Measurements from ENCODE around the gene GRK3. TPM values are rescaled to one million over a fixed set of nuclear protein-coding genes. Genes with fewer than 3 reads are reported as not detected.
A peak's percentile ranks its signal among the peaks of the same experiment; 100 is the strongest.
"Not testable (repeated sequence)": the region's sequence is repeated elsewhere in the genome, so short reads cannot be mapped to it uniquely, and the experiment has no call there.

The GRK3 gene
- total and polyA plus RNA-seq, 2 of the 4 experiments (the other 2 are of a cell fraction): 0.58 to 1.6 TPM

GRCh38 chr22:25574736-25575135 is 10.3 kb downstream of the GRK3 start:
- no peak for ATAC-seq (ENCODE audit: low read depth)
- H3K23ac ChIP-seq (ENCODE audit: low read depth, low read length): no peak overlapping the region
- ChIA-PET CTCF (no interaction called here), POLR2A (ENCODE audit: unreplicated experiment) (interaction anchor here (0.5 kb wide), 1 partner anchor 21 kb away, joined by 3 read pairs; no protein-coding TSS in a partner anchor)
- H2AFZ ChIP-seq (replicated peaks; ENCODE audit: low read length, poor library complexity): no peak overlapping the region
- H3K4ac ChIP-seq (ENCODE audit: low read depth, low read length): no peak overlapping the region
- no peak overlapping the region for H4K5ac ChIP-seq (ENCODE audit: low read depth, low read length)
- TF ChIP-seq CEBPB (IDR thresholded peaks at IDR 0.05; ENCODE audit: low read depth, low read length) (peak; percentile 33), MXI1 (IDR thresholded peaks at IDR 0.05; ENCODE audit: borderline replicate concordance, low read depth, low read length) (no peak), BHLHE40 (IDR thresholded peaks at IDR 0.05; ENCODE audit: low read depth, low read length) (no peak), CHD1 (IDR thresholded peaks at IDR 0.05; ENCODE audit: low read depth, low read length) (no peak)
- no CpG with 5 or more reads among the region's 4 CpGs for WGBS, 2 experiments (ENCODE audit: extremely low coverage in 2 of 2, insufficient read length in 1 of 2)
- no peak overlapping the region for H2BK5ac ChIP-seq (ENCODE audit: low read depth, low read length, poor library complexity, severe bottlenecking)
- in situ Hi-C loops (cut with MboI; ENCODE audit: low sequenced_read_pairs): no loop called here
- H2AK5ac ChIP-seq (ENCODE audit: low read depth, low read length): no peak overlapping the region
- H2BK20ac ChIP-seq (ENCODE audit: low read depth, low read length): no peak overlapping the region
- H4K20me1 ChIP-seq (ENCODE audit: insufficient read depth, low read length): no peaks in the 10 kb centered on the region
- H3K36me3 ChIP-seq (ENCODE audit: control insufficient read depth, insufficient read depth, low read length): no peaks in the 10 kb centered on the region
- H3K14ac ChIP-seq (replicated peaks; ENCODE audit: low read depth, low read length): no peak overlapping the region
- no peak overlapping the region for H2BK15ac ChIP-seq (ENCODE audit: low read depth, low read length)
- H3K18ac ChIP-seq (ENCODE audit: low read depth, low read length): no peak overlapping the region
- H4K8ac ChIP-seq (ENCODE audit: low read depth in 2 of 2, low read length in 2 of 2): no peak overlapping the region
- intact Hi-C loops (cut with micrococcal nuclease): no loop called here
- DNase-seq: no peak
- H3K4me3 ChIP-seq (ENCODE audit: insufficient read depth, low read depth, low read length): no peak overlapping the region
- BruUV-seq (replicated peaks): no TSS peak
- H3K56ac ChIP-seq (ENCODE audit: extremely low read depth, insufficient read depth, low read length): no peak overlapping the region
- H3K79me1 ChIP-seq (ENCODE audit: low read depth in 1 of 2, low read length in 2 of 2): no peaks in the 10 kb centered on the region
- H3K4me1 ChIP-seq (ENCODE audit: control insufficient read depth, insufficient read depth, low read length): no peaks in the 10 kb centered on the region
- H3K27ac ChIP-seq (ENCODE audit: insufficient read depth, low read length): no peak overlapping the region
- no peak overlapping the region for H2BK120ac ChIP-seq (ENCODE audit: low read depth, low read length)
- H3K9ac ChIP-seq (ENCODE audit: low read depth, low read length): no peak overlapping the region
- H2AK9ac ChIP-seq (replicated peaks; ENCODE audit: low read depth, low read length, poor library complexity): no peak overlapping the region
- dilution Hi-C loops (cut with HindIII; ENCODE audit: low sequenced_read_pairs, unreplicated experiment): no loop called here
- no peaks in the 10 kb centered on the region for H3K9me1 ChIP-seq (ENCODE audit: insufficient read depth, low read length)
- H4K91ac ChIP-seq (ENCODE audit: insufficient read depth, low read depth, low read length): no peak overlapping the region
- H3K4me2 ChIP-seq (ENCODE audit: low read depth, low read length): no peak overlapping the region
- H3K9me3 ChIP-seq (ENCODE audit: control insufficient read depth, insufficient read depth, low read length): 0 out of 2 replicates have a peak, but pooled peaks cover 2% of the 10 kb centered on the region
- 0 out of 2 replicates have a peak, but pooled peaks cover 2% of the 10 kb centered on the region for H3K27me3 ChIP-seq (ENCODE audit: control insufficient read depth, insufficient read depth, low read length)

- H3K79me1 ChIP-seq (ENCODE audit: low read depth in 1 of 2, low read length in 2 of 2); H3K27ac ChIP-seq (ENCODE audit: insufficient read depth, low read length); H4K8ac ChIP-seq (ENCODE audit: low read depth in 2 of 2, low read length in 2 of 2); H3K27me3 ChIP-seq (ENCODE audit: control insufficient read depth, insufficient read depth, low read length); H4K91ac ChIP-seq (ENCODE audit: insufficient read depth, low read depth, low read length); H2BK15ac ChIP-seq (ENCODE audit: low read depth, low read length); H3K9ac ChIP-seq (ENCODE audit: low read depth, low read length); H3K18ac ChIP-seq (ENCODE audit: low read depth, low read length); H2BK20ac ChIP-seq (ENCODE audit: low read depth, low read length); H3K36me3 ChIP-seq (ENCODE audit: control insufficient read depth, insufficient read depth, low read length); H4K5ac ChIP-seq (ENCODE audit: low read depth, low read length); CTCF ChIA-PET; H3K14ac ChIP-seq (replicated peaks; ENCODE audit: low read depth, low read length); H3K9me3 ChIP-seq (ENCODE audit: control insufficient read depth, insufficient read depth, low read length); H2BK5ac ChIP-seq (ENCODE audit: low read depth, low read length, poor library complexity, severe bottlenecking); H3K4me3 ChIP-seq (ENCODE audit: insufficient read depth, low read depth, low read length); H3K4ac ChIP-seq (ENCODE audit: low read depth, low read length); in situ Hi-C loops (cut with MboI; ENCODE audit: low sequenced_read_pairs); intact Hi-C loops (cut with micrococcal nuclease); H3K23ac ChIP-seq (ENCODE audit: low read depth, low read length); H4K20me1 ChIP-seq (ENCODE audit: insufficient read depth, low read length); H2AK5ac ChIP-seq (ENCODE audit: low read depth, low read length); H2AK9ac ChIP-seq (replicated peaks; ENCODE audit: low read depth, low read length, poor library complexity); H3K4me2 ChIP-seq (ENCODE audit: low read depth, low read length); dilution Hi-C loops (cut with HindIII; ENCODE audit: low sequenced_read_pairs, unreplicated experiment); DNase-seq; H3K4me1 ChIP-seq (ENCODE audit: control insufficient read depth, insufficient read depth, low read length); ATAC-seq (ENCODE audit: low read depth); POLR2A ChIA-PET (ENCODE audit: unreplicated experiment); H3K56ac ChIP-seq (ENCODE audit: extremely low read depth, insufficient read depth, low read length); H3K9me1 ChIP-seq (ENCODE audit: insufficient read depth, low read length); BruUV-seq (replicated peaks); H2BK120ac ChIP-seq (ENCODE audit: low read depth, low read length); H2AFZ ChIP-seq (replicated peaks; ENCODE audit: low read length, poor library complexity): not testable (repeated sequence)
- WGBS, 2 experiments (ENCODE audit: extremely low coverage in 2 of 2, insufficient read length in 1 of 2): no CpG with 5 or more reads among the region's 8 CpGs
Observed at GRCh38 chr22:25575674-25576392, 11.4 kb downstream of the GRK3 start.

All from IMR-90 (cell line).